GM19328 (cell line): ENCODE results near the gene RAB11A.
"Not testable (repeated sequence)": the region's sequence is repeated elsewhere in the genome, so short reads cannot be mapped to it uniquely, and the experiment has no call there.

Experiments
- ATAC-seq: cut with Tn5 transposase; IDR thresholded peaks from one replicate; pipeline ENCODE4 v1.9.1; 2021; ENCODE audit warnings: mild to moderate bottlenecking, moderate library complexity; ENCODE audit not compliant: unreplicated experiment

Gene RAB11A

DNA sequence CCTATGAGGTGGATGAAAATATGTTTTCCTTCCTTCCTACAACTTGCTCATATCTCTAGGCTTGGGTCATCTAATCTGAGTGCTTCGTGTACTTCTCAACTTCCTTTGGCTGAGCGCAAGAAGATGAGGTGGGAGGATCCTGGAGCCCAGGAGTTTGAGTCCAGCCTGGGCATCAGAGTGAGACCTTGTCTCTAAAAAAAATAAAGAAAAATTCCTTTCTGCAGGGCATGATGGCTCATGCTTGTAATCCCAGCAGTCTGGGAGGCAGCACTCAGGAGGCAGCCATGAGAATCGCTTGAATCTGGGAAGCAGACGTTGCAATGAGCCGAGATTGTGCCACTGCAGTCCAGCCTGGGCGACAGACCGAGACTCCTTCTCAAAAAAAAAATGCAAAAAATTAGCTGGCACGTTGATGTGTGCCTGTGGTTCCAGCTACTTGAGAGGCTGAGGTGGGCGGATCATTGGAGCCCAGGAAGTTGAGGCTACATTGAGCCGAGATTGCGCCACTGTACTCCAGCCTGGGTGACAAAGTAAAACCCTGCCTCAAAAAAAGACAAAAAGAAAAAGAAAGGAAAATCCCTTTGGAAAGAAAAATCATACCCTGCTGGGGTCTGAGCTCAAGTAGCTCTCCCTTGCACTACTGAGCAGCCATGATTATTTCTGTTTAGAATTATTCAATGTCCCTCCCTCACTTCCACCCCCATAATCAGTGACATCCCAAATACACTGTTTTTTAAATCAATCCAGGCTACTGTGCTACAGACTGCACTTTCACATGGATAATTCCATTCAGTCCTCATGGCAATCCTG, 28.0 kb upstream of the RAB11A start:
- ATAC-seq, result no peak

DNA sequence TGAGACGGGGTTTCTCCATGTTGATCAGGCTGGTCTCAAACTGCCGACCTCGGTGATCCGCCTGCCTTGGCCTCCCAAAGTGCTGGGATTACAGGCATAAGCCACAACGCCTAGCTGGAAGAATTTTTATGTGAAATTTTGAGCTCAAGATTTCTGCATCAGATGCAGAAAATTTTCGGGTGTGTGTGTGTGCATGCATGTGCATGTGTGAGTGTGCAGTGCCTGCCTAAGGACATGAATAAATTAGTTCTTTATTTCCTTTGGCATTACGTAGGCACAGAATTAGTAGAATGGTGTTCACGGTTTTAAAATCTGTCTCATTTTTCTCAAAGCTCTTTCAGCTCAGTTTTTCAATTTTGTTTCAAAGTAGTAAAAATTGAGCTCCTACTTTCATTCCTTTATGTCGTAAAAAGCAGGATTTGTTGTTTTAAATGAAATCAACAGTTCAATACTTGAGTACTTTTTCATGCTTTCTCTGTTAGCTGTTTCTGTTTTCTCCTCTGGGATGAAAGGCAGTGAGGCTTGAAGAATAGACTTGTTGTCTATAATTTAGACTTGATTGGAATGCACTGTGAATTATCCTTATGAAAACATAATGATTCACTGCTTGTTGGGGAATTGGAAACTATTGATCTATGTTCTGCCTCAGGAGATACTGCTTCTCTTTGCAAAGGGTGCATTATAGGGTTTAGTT, 23.3 kb upstream of the RAB11A start:
- ATAC-seq, result no peak

DNA sequence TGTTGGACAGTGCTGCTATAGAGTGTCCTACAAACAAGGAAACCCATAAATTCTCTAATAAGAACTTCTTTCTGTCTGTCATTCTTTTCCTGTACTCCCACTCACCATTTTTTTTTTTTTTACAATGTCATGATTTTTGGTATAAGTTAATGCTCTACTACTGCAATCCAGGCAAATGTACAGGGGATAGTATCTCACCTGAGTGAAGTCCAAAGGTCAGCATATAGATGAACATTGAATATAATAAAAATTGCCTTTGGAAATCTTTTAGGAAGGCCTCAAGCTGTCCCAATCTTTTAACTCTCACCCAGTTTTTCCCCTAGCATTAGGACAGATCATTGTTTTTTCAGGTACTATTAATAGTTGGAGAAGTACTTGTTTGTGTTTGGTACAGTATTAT, 21.3 kb upstream of the RAB11A start:
- ATAC-seq, result no peak

DNA sequence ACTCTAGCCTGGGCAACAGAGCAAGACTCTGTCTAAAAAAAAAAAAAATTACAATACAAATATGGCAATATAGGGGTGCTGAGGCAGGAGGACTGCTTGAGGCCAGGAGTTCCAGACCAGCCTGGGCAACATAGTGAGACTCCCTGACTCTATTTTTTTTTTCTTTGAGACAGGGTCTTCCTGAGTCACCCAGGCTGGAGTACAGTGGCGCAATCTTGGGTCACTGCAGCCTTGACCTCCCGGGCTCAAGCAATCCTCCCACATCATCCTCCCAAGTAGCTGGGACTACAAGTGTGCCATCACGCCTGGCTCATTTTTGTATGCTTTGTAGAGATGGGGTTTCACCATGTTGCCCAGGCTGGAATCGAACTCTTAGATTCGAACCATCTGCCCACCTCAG, 17.3 kb upstream of the RAB11A start:
- ATAC-seq, result no peak

DNA sequence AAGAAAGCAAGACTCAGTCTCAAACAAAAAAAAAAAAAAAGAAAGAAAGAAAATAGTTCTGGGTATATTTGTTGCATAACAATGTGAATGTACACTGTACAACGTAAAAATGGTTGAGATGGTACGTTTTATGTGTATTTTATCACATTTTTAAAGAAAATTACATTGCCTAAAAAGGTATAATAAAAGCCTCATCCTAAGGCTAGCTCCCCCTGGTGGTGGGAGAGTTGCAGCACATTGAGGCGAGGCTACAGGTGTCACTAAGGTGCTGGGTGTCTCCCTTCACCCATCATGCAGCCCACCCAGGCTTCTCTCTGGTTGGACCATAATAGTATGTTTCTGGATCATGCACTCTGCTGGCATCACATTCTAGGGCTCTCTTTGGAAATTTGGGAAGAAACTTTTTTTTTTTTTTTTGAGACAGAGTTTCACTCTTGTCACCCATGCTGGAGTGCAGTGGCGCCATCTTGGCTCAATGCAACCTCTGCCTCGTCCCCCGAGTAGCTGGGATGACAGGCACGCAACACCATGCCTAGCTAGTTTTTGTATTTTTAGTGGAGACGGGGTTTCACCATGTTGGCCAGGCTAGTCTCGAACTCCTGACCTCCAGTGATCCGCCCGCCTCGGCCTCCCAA, 12.4 kb upstream of the RAB11A start:
- no peak for ATAC-seq

DNA sequence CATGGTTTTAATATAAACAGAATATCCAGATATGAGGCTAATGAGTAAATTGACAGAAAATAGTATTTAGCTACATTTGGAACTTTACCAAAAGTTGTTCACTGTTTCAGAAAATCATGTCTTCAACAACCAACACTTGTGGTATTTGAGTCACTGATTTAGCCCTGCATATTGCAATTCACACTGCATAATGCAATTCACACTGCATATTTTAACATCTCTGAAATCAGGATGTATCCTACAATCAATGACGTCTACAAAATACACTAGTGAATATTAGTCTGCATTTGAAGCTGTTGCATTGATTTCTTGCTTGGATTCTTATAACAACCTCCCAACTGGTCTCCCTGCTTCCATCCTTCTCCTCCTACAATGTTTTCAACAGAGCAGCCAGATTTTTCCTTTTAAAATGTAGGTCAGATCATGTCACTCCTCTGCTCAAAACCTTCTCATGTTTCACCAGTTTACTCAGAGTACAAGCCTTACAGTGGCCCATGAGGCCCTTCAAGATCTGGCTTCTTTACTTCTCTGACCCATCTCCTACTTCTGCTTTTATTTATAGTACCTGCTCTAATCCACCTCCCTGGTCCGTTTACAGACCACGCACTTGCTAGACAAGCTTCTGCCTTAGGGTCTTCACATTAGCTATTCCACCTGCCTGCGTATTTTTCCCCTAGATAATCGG, 11.4 kb upstream of the RAB11A start:
- ATAC-seq, result no peak

DNA sequence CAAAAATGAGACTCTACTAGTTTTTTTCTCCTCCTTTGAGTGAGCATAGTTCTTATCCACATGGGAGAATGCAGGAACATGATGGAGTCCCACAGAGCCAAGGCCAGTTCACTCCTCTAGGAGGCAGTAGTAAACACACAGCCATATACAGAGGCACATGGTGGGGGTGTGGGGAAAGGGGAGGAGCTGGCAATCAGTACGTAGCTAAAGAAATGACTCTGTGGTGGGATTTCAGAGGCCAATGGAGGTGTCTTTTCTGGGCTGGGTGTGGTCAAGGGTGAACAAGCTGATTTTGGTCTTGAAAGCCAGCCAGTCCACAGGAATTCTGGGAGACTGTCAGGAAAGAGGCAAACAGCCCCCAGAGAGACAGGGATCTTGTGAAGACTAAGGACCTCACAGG, 6.6 kb upstream of the RAB11A start:
- ATAC-seq, result no peak

DNA sequence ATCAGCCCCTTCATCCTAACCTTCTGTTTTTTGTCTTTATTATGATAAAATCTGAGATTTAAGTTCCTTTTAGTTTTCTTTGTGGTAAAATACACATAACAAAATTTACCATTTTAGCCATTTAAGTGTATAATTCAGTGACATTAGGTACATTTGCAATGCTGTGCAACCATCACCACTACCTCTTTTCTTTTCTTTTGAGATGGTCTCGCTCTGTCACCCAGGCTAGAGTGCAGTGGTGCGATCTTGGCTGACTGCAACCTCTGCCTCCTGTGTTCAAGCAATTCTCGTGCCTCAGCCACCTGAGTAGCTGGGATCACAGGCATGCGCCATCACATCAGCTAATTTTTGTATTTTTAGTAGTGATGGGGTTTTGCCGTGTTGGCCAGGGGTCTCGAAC, 6.2 kb upstream of the RAB11A start:
- ATAC-seq, result no peak

DNA sequence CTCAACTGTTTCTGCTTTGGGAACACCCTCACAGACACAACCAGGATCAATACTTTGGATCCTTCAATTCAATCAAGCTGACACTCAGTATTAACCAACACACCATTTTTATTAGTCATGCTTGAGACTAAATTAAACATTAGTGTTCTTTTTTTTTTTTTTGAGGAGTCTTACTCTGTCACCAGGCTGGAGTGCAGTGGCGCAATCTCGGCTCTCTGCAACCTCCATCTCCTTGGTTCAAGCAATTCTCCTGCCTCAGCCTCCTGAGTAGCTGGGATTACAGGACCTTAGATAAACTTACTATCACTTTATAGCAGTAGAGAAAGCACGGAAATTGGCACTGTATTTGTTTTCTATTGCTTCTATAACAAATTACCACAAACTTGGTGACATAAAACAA, 2.0 kb upstream of the RAB11A start:
- ATAC-seq, result no peak

DNA sequence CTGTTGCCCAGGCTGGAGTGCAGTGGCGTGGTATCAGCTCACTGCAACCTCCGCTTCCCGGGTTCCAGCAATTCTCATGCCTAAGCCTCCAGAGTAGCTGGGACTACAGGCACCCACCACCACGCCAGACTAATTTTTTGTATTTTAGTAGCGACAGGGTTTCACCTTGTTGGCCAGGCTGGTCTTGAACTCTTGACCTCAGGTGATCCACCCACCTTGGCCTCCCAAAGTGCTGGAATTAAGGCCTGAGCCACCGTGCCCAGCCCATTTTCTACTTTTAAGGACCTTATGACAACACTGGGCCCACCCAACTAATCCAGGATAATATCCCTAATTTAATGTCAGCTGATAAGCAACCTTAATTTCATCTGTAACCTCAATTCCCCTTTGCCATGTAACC, 1.4 kb upstream of the RAB11A start:
- not testable (repeated sequence) for ATAC-seq

DNA sequence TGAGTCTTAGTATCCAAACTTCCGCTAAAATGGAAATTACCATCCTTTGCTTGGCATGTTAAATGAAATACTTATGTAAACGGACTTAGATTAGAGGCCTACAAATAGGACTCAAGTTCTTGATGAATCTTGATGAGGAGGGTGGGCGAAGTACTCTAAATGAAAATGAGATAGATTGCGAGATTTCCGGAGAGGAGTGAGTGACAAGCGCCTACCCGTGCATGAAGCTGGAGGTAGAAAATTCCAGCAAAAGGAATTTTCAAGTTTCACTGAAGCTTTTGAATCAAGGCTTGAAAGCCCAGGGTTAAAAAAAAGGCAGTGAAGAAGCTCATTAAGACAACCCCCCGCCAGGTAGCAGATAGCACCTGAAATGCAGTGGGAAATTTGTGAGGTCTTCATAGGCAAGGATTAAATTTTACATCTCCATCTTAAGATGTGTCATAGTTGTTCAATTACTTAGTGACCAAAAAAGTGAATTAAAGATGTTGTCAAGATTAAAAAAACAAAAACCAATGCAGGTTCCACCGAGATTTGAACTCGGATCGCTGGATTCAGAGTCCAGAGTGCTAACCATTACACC, 655 bp upstream of the RAB11A start:
- no peak for ATAC-seq

DNA sequence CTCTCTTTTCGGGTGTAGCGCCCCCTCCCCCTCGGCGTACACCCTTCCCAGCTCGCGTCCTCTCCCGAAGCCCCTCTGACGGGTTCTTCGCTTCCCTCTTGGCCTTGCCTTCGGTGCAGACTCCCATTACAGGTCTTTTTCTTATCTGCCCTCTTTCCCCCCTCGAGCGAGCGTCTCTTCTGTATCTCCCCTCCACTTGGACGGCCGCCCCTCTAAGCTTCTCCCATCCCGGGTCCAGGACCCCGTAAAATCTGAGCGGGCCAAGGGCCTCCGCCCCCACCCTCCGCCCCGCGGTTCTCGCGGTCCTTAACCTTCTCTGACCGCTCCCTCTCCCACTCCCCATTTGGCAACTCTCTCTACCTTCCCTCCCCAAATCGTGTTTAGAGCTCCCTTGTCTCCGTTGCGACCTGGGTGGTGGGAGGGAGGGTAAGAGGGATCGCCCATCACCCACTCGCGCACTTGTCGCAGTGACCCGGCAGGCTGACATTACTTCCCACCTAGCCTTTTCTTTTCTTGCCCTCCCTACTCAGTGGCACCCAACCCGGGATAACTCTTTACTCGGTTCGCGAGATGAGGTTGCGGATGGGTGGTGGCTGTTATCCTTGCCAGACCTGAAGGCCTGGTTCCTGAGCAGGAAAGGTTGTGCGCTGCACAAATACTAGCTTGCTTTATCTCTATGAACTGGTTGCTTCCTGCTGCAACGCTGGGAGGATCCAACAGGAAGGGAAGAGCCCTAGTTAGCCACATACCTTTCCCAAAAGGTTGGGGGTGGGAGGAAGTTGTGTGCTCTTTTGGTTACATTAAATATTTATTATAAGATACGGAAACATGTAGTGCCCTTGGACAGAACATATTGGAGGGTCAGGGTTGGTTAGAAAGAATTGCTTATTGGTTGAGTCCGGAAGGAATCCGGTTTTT, 922 bp downstream of the RAB11A start:
- ATAC-seq, result no peak

DNA sequence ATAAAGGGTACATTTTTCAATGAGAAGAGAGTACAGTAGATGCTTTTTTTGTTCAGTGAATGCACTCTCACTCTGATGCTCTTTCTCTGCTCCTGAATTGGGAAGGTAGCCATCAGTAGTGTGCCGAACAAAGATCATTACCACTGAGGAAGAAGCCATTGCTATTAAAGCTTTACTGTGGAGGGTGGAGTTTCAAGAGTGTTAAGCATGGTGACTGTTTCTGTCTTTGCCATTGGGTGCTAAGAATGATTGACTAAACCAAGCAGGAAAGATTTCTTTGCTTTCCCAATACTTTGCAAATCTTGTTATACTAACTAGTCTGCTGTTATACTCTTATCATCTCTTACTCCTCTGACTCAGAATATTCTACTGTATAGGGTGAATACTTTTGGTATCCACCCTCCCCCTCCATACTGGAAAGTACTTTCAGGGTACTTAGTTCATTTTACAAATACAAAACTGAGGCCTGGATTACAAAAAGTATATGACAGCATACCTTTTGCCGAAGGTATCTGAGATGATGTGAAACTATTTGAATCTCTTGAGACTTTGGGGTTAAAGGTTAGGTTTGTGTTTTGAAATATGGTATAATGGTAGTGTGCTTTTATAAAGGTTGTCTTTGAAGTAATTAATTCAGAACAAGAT, 1.7 kb downstream of the RAB11A start:
- ATAC-seq, result no peak

DNA sequence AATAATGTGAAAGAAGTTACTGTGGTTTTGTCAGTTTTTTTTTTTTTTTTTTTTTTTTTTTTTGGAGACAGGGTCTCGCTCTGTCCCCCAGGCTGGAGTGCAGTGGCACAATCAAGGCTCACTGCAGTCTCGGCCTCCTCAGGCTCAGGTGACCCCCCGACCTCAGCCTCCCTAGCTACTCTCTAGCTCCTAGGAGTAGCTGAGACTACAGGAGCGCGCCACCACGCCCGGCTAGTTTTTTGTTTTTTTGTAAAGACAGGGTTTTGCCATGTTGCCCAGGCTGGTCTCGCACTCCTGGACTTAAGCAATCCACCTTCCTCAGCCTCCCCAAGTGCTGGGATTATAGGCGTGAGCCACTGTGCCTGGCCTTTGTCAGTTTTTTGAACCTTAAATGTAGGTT, 2.6 kb downstream of the RAB11A start:
- not testable (repeated sequence) for ATAC-seq

DNA sequence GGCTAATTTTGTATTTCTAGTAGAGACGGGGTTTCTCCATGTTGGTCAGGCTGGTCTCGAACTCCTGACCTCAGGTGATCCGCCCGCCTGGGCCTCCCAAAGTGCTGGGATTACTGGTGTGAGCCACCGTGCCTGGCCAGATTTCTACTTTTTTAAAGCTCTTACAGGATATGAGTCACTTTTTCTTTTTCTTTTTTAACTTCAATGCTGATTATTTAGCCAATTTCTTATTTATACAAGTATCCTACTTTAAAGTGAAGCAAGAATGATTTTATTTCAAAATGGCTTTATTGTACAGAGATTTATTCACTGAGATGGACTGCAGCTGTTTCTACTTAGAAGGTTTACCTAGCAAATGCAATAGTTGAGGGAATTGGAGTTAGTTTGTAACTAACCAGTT, 3.3 kb downstream of the RAB11A start:
- ATAC-seq, result not testable (repeated sequence)

DNA sequence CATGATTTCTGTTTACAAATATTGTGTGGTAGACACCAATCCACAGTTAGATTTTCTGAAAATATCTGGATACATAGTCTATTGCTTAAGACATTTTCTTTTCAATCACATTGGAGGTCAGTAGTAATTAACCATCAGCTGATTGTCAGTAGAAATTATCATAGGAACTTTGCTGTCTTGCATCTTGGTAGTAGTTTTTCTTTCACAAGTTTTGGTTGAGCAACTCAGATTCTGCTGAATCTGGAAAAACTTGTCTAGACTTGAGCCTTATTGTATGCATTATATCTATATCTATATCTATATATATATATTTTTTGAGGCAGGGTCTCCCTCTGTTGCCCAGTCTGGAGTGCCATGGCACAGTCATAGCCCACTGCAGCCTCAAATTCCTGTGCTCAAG, 4.0 kb downstream of the RAB11A start:
- ATAC-seq, result no peak

DNA sequence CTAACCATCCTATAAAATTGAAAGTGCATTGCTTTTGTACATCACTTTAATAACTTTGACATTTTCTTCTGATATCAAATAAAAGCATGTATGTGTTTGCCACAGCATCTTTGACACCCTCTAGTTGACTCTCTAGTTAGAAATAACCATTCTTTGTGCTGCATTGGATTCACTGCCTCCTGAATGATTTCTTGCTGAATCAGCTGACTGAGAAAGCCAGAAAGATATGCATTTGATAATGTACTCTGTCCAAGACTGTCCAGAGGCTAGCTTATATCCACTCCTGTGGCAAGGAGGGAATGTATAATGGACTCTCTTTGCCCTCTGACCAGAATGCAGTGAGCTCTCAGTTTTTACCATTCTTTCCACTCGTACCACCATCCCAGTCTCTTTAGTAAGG, 6.2 kb downstream of the RAB11A start:
- no peak for ATAC-seq

DNA sequence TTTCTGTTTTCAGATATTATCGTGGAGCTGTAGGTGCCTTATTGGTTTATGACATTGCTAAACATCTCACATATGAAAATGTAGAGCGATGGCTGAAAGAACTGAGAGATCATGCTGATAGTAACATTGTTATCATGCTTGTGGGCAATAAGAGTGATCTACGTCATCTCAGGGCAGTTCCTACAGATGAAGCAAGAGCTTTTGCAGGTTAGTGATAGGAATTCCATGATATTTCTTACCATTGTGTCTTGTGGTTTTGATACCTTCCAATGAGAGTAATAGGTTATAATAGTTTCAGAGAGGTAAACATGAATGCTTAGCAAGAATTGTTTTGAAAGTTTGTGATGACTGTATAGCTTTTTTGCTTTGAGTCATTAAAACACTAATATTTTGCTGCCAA, 8.5 kb downstream of the RAB11A start:
- ATAC-seq, result no peak

DNA sequence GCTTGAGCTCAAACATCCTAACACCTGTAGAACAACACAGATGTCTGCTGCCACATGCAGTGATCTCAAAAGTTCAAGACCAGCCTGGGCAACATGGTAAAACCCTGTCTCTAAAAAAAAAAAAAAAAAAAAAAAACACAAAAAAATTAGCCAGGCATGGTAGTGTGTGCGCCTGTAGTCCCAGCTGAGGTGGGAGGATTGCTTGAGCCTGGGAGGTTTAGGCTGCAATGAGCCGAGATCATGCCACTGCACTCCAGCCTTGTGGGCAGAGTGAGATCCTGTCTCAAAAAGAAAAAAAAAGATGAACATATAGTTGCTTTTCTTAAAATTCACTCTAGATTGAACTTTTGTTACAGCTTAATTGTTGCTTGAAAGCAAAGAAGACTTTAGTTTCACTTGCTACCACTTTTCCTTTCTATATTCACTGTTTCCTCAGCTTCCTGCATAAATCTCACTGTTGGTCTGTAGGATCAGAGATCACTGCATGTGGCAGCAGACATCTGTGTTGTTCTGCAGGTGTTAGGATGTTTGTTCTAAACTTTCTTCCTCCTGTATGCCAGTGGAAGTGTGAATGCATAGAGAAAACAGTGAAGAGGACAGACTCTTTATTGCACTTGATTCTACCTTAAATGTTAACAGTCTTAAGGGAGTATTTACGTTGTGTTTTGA, 12.6 kb downstream of the RAB11A start:
- no peak for ATAC-seq
